Gastrocnemius medialis (tissue), 4 donors: Measurements from ENCODE around the gene SOX21.

ENCODE experiments used
- CTCF ChIP-seq, 5 experiments: fragments of 450-650 bp in 3 of 5; fragments of 200-600 bp in 2 of 5; sonication (generic) in 2 of 5; IDR thresholded peaks in 4 of 5; conservative IDR thresholded peaks in 1 of 5; 1 replicate in 4 of 5; 2 replicates in 1 of 5; pipeline ENCODE4 v1.5.1; 2016 to 2019; ENCODE audit warnings: antibody characterized with exemption in 5 of 5, mild to moderate bottlenecking in 3 of 5, moderate library complexity in 3 of 5
- POLR2A ChIP-seq, 2 donors: fragments of 450-650 bp; IDR thresholded peaks; one replicate each; pipeline ENCODE4 v1.6.1; 2017; ENCODE audit warnings: antibody characterized with exemption in 2 of 2, mild to moderate bottlenecking in 2 of 2, moderate library complexity in 2 of 2

- TF ChIP-seq CTCF (IDR thresholded peaks at IDR 0.05 in 4 of 5, conservative IDR thresholded peaks at IDR 0.05 in 1 of 5) (no peak), POLR2A (IDR thresholded peaks at IDR 0.05) (no peak)
Observed at GRCh38 chr13:94722609-94723345, 10.4 kb upstream of the SOX21 start.
